H1 (cell line): Measurements from ENCODE around the gene ADGRL2. TPM values are rescaled to one million over a fixed set of nuclear protein-coding genes. Genes with fewer than 3 reads are reported as not detected.

Experiments
- CTCF ChIA-PET: fragments of 300-600 bp; sonication (Branson Sonifier 250); formaldehyde crosslinking; loops from one replicate; lab custom pipeline; 2021; ENCODE audit not compliant: partially characterized antibody; lab: Charles Lee
- POLR2A ChIA-PET: fragments of 300-600 bp; sonication (Branson Sonifier 250); formaldehyde crosslinking; loops from one replicate; lab custom pipeline; 2021; ENCODE audit warnings: inconsistent platforms; ENCODE audit not compliant: partially characterized antibody; lab: Charles Lee
- DNase-seq, 2 experiments: peaks; one replicate each; pipeline versions ENCODE4 v3.0.0 to v3.0.0-alpha.2; 2010 to 2022; ENCODE audit warnings: low spot score in 2 of 2, low read depth in 1 of 2, mixed read lengths in 1 of 2
- FAIRE-seq: peaks from 2 replicates; lab custom pipeline; 2011; peaks lifted over from hg19 to GRCh38; lab: Jason Lieb, UNC
- H2AFZ ChIP-seq: 2 replicates; pipeline ENCODE4 v1.8.1; 2012; ENCODE audit warnings: low read length, inconsistent platforms
- H2AK5ac ChIP-seq: 2 replicates; pipeline ENCODE4 v1.6.1; 2013; ENCODE audit warnings: low read depth, low read length
- H2BK120ac ChIP-seq: replicated peaks from 2 replicates; pipeline ENCODE3; 2013; ENCODE audit warnings: low read depth, low read length, inconsistent platforms
- H2BK12ac ChIP-seq: 2 replicates; pipeline ENCODE4 v1.6.1; 2013; ENCODE audit warnings: low read depth, low read length
- H2BK15ac ChIP-seq: 2 replicates; pipeline ENCODE4 v1.6.1; 2013; ENCODE audit warnings: low read length
- H2BK20ac ChIP-seq: 2 replicates; pipeline ENCODE4 v1.6.1; 2013; ENCODE audit warnings: low read length
- H2BK5ac ChIP-seq: 2 replicates; pipeline ENCODE4 v1.6.1; 2013; ENCODE audit warnings: low read depth, low read length
- H3K14ac ChIP-seq: 2 replicates; pipeline ENCODE4 v1.6.1; 2013; ENCODE audit warnings: inconsistent platforms; ENCODE audit not compliant: insufficient read length
- H3K18ac ChIP-seq: 2 replicates; pipeline ENCODE4 v1.6.1; 2013; ENCODE audit warnings: low read length; ENCODE audit errors: extremely low read depth
- H3K23ac ChIP-seq: 2 replicates; pipeline ENCODE4 v1.6.1; 2013; ENCODE audit warnings: inconsistent platforms; ENCODE audit not compliant: insufficient read length
- H3K23me2 ChIP-seq: 2 replicates; pipeline ENCODE4 v1.6.1; 2013; ENCODE audit warnings: low read depth, low read length
- H3K27ac ChIP-seq: 2 replicates; pipeline ENCODE4 v1.6.1; 2011; ENCODE audit warnings: low read depth, low read length, inconsistent platforms
- H3K27me3 ChIP-seq, 4 experiments: replicated peaks in 1 of 4; 1 replicate in 1 of 4; 2 replicates in 3 of 4; pipeline versions ENCODE4 v1.6.1 to v1.8.1; 2011 to 2013; ENCODE audit warnings: low read length in 3 of 4, mild to moderate bottlenecking in 3 of 4, inconsistent platforms in 2 of 4, mixed read lengths in 2 of 4, moderate library complexity in 1 of 4; ENCODE audit not compliant: control insufficient read depth in 3 of 4, insufficient read depth in 3 of 4; ENCODE audit errors: extremely low read depth in 1 of 4
- H3K36me3 ChIP-seq, 4 experiments: 2 replicates each; pipeline versions ENCODE4 v1.6.1 to v1.8.1; 2011 to 2013; ENCODE audit warnings: mild to moderate bottlenecking in 4 of 4, low read length in 3 of 4, moderate library complexity in 2 of 4, control low read depth in 1 of 4, inconsistent platforms in 1 of 4; ENCODE audit not compliant: insufficient read depth in 4 of 4, control insufficient read depth in 2 of 4
- H3K4ac ChIP-seq: replicated peaks from 2 replicates; pipeline ENCODE3; 2013; ENCODE audit warnings: low read length, low read depth, mixed read lengths, inconsistent platforms; ENCODE audit not compliant: insufficient read length
- H3K4me1 ChIP-seq, 4 experiments: replicated peaks in 1 of 4; 1 replicate in 1 of 4; 2 replicates in 3 of 4; pipeline versions ENCODE4 v1.6.1 to v1.8.1; 2011 to 2013; ENCODE audit warnings: low read length in 3 of 4, inconsistent platforms in 2 of 4, mixed read lengths in 1 of 4; ENCODE audit not compliant: insufficient read depth in 4 of 4, control insufficient read depth in 3 of 4
- H3K4me2 ChIP-seq, 2 experiments: 2 replicates each; pipeline versions ENCODE4 v1.6.1 to v1.8.1; 2011 to 2013; ENCODE audit warnings: low read depth in 2 of 2, low read length in 2 of 2, control low read depth in 1 of 2, inconsistent platforms in 1 of 2, mild to moderate bottlenecking in 1 of 2; ENCODE audit not compliant: insufficient read depth in 1 of 2
- H3K4me3 ChIP-seq, 4 experiments: fragments of 200-600, 300-600 bp in 1 of 4; sonication (generic), shearing (Covaris generic), sonication (Bioruptor Twin) in 1 of 4; 2 replicates each; pipeline versions ENCODE4 v1.5.1 to v1.8.1; 2011 to 2016; ENCODE audit warnings: low read length in 4 of 4, low read depth in 3 of 4, control low read depth in 2 of 4, inconsistent platforms in 2 of 4, mild to moderate bottlenecking in 2 of 4, mixed read lengths in 1 of 4, moderate library complexity in 1 of 4; ENCODE audit not compliant: insufficient read depth in 2 of 4; ENCODE audit errors: extremely low read depth in 1 of 4
- H3K56ac ChIP-seq: replicated peaks from 2 replicates; pipeline ENCODE3; 2013; ENCODE audit warnings: low read depth, mild to moderate bottlenecking, mixed read lengths, low read length, inconsistent platforms; ENCODE audit not compliant: insufficient read length
- H3K79me1 ChIP-seq: 2 replicates; pipeline ENCODE4 v1.6.1; 2013; ENCODE audit warnings: low read depth, low read length, control low read depth
- H3K79me2 ChIP-seq, 2 experiments: 2 replicates each; pipeline versions ENCODE4 v1.6.1 to v1.8.1; 2012 to 2013; ENCODE audit warnings: low read length in 2 of 2, mild to moderate bottlenecking in 2 of 2, inconsistent platforms in 1 of 2; ENCODE audit not compliant: insufficient read depth in 2 of 2, control insufficient read depth in 1 of 2
- H3K9ac ChIP-seq, 4 experiments: replicated peaks in 1 of 4; 1 replicate in 1 of 4; 2 replicates in 3 of 4; pipeline versions ENCODE4 v1.6.1 to v1.8.1; 2011 to 2013; ENCODE audit warnings: low read depth in 3 of 4, low read length in 3 of 4, control low read depth in 2 of 4, mild to moderate bottlenecking in 2 of 4, moderate library complexity in 2 of 4, inconsistent platforms in 1 of 4; ENCODE audit errors: extremely low read depth in 1 of 4
- H3K9me3 ChIP-seq, 2 experiments: 2 replicates each; pipeline versions ENCODE4 v1.6.1 to v1.8.1; 2012 to 2013; ENCODE audit warnings: mild to moderate bottlenecking in 2 of 2, moderate library complexity in 2 of 2, control low read depth in 1 of 2, inconsistent platforms in 1 of 2, low read depth in 1 of 2, low read length in 1 of 2, mixed read lengths in 1 of 2; ENCODE audit not compliant: insufficient read depth in 2 of 2
- H4K20me1 ChIP-seq, 2 experiments: replicated peaks in 1 of 2; 2 replicates each; pipeline versions ENCODE3 to v1.8.1; 2011 to 2013; ENCODE audit warnings: inconsistent platforms in 2 of 2, low read length in 2 of 2, mild to moderate bottlenecking in 1 of 2; ENCODE audit not compliant: insufficient read depth in 2 of 2, control insufficient read depth in 1 of 2
- H4K5ac ChIP-seq: 2 replicates; pipeline ENCODE4 v1.6.1; 2013; ENCODE audit warnings: low read length, low read depth, mixed read lengths, inconsistent platforms; ENCODE audit not compliant: insufficient read length
- H4K8ac ChIP-seq: 2 replicates; pipeline ENCODE4 v1.8.0; 2013; ENCODE audit warnings: mild to moderate bottlenecking, moderate library complexity, low read length, inconsistent platforms; ENCODE audit not compliant: insufficient read depth; ENCODE audit errors: extremely low read depth
- H4K91ac ChIP-seq: replicated peaks from 2 replicates; pipeline ENCODE3; 2013; ENCODE audit warnings: low read length, mixed read lengths, inconsistent platforms; ENCODE audit not compliant: insufficient read length
- BCL11A ChIP-seq, 2 experiments: IDR thresholded peaks; one replicate each; pipeline ENCODE4 v1.6.1; 2011; ENCODE audit warnings: low read depth in 2 of 2, low read length in 2 of 2, mild to moderate bottlenecking in 2 of 2
- BRCA1 ChIP-seq: IDR thresholded peaks from 2 replicates; pipeline ENCODE4 v1.6.1; 2012; ENCODE audit warnings: low read depth, low read length, improper control_type of control experiment
- CBX8 ChIP-seq: fragments of 300-800, 300-1000 bp; sonication (generic); IDR thresholded peaks from 2 replicates; pipeline ENCODE4 v1.7.1; 2016; ENCODE audit warnings: low read depth, low read length, borderline replicate concordance
- CTBP2 ChIP-seq: IDR thresholded peaks from 2 replicates; pipeline ENCODE4 v1.7.0; 2011; ENCODE audit warnings: borderline replicate concordance, mild to moderate bottlenecking, moderate library complexity, mixed read lengths, low read length; ENCODE audit not compliant: insufficient read depth, insufficient read length
- JUND ChIP-seq: IDR thresholded peaks from 2 replicates; pipeline ENCODE4 v1.6.1; 2011; ENCODE audit warnings: mild to moderate bottlenecking, improper control_type of control experiment, low read length
- NRF1 ChIP-seq: IDR thresholded peaks from 2 replicates; pipeline ENCODE4 v1.6.1; 2011; ENCODE audit warnings: mild to moderate bottlenecking, low read depth, low read length, improper control_type of control experiment
- PHF8 ChIP-seq: fragments of 200-600 bp; sonication (generic); conservative IDR thresholded peaks from 2 replicates; pipeline ENCODE4 v1.7.1; 2012; ENCODE audit warnings: low read depth, mild to moderate bottlenecking, inconsistent platforms, low read length, moderate library complexity
- RBBP5 ChIP-seq: IDR thresholded peaks from 2 replicates; pipeline ENCODE4 v1.7.1; 2012; ENCODE audit warnings: low read depth, mild to moderate bottlenecking, inconsistent platforms, low read length, moderate library complexity, borderline replicate concordance
- RFX5 ChIP-seq: IDR thresholded peaks from 2 replicates; pipeline ENCODE4 v1.6.1; 2011; ENCODE audit warnings: low read depth, low read length, improper control_type of control experiment, borderline replicate concordance
- SIRT6 ChIP-seq: IDR thresholded peaks from one replicate; pipeline ENCODE4 v1.7.1; 2012; ENCODE audit warnings: low read length, inconsistent platforms
- SIX5 ChIP-seq: IDR thresholded peaks from 2 replicates; pipeline ENCODE4 v1.6.1; 2011; ENCODE audit warnings: mild to moderate bottlenecking, low read depth, low read length
- SP1 ChIP-seq: IDR thresholded peaks from 2 replicates; pipeline ENCODE4 v1.6.1; 2011; ENCODE audit warnings: low read depth, low read length
- TAF7 ChIP-seq: optimal IDR thresholded peaks from 2 replicates; pipeline ENCODE3; 2011; ENCODE audit warnings: low read depth, mild to moderate bottlenecking, inconsistent platforms, low read length, moderate library complexity, borderline replicate concordance
- TBP ChIP-seq: IDR thresholded peaks from 2 replicates; pipeline ENCODE4 v1.6.1; 2011; ENCODE audit warnings: low read depth, low read length, improper control_type of control experiment
- WGBS, 2 experiments: shearing (Covaris generic) in 1 of 2; methylation state at CpG; one replicate each; pipeline versions ENCODE4 v1.1.6 to v1.1.7; 2013 to 2015; ENCODE audit warnings: low lambda C conversion rate in 2 of 2, mixed read lengths in 2 of 2, inconsistent platforms in 1 of 2, low coverage in 1 of 2, missing lambda C conversion rate in 1 of 2; ENCODE audit not compliant: insufficient replicate concordance in 2 of 2, insufficient coverage in 1 of 2, insufficient read length in 1 of 2; ENCODE audit errors: extremely low coverage in 1 of 2, missing lambda C conversion rate in 1 of 2; 5-methylcytosine and 5-hydroxymethylcytosine counted together
- polyA plus RNA-seq, 7 experiments: library from polyadenylated mRNA; depleted of rRNA in 3 of 7; stranded (reverse) in 5 of 7; unstranded in 2 of 7; fragments of >200 nt in 5 of 7; fragments of 200-250 nt in 2 of 7; gene quantifications; 1 replicate in 5 of 7; 2 replicates in 1 of 7; 4 replicates in 1 of 7; pipeline versions ENCODE4 v1.2.1 to v1.2.3, GENCODE V29; 2011 to 2013; ENCODE audit warnings: missing spikeins in 2 of 7, mixed read lengths in 2 of 7
- total RNA-seq: library from RNA; stranded (reverse); fragmentation: NEBNext Ultra II Directional; extraction: Animal tissue kit (Norgen Biotek cat#: 25700); gene quantifications from 2 replicates; pipeline ENCODE4 v1.2.1, GENCODE V29; 2021

Gene ADGRL2
- total and polyA plus RNA-seq, 2 of the 8 experiments (the other 6 are each of a cell fraction or from before 2014, with no cell fraction given), result 113 to 124 TPM

DNA sequence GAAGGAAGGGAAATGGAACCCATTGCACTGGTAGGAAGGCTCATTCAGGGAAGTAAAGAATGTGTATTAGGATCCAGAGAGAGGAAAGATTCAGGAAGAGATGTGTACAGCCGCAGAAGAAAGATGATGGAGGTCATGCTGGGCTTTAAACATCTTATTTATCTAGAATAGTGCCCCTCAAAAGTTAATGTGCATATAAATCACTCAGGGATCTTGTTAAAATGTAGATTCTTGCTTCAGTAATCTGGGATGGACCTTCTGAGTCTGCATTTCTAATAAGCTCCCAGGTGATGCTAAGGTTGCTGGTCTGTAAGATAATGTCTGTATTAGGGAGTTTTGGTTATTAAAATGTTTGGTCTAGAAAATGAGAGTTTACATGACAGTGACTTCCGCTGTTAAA lies 46.3 kb downstream of the ADGRL2 start:
- ChIA-PET CTCF (no interaction called here), POLR2A (no interaction called here)
- Histone ChIP-seq H4K20me1 (peaks cover 0 to 6% of the 10 kb centered on the region in 2 experiments), H2BK120ac (no peak overlapping the region), H3K9ac (no peak overlapping the region), H3K4me2 (no peak overlapping the region), H2BK20ac (no peak overlapping the region), H3K14ac (no peak overlapping the region), H2BK12ac (no peak overlapping the region), H3K27ac (no peak overlapping the region), H3K4me1 (peaks cover 0 to 12% (median 2%) of the 10 kb centered on the region in 4 experiments; a peak in 3 of 7 replicates), H3K4me3 (no peak overlapping the region), H2BK15ac (no peak overlapping the region), H2BK5ac (no peak overlapping the region), H2AK5ac (no peak overlapping the region), H3K56ac (no peak overlapping the region), H4K91ac (no peak overlapping the region), H3K18ac (no peak overlapping the region), H3K4ac (no peak overlapping the region), H4K8ac (no peak overlapping the region), H3K27me3 (no peaks in the 10 kb centered on the region), H3K23ac (no peak overlapping the region), H3K36me3 (peaks cover 0 to 33% (median 0%) of the 10 kb centered on the region in 4 experiments; a peak in 3 of 8 replicates), H3K23me2 (no peaks in the 10 kb centered on the region; the same call in 1 of the 2 replicates), H2AFZ (no peak overlapping the region), H3K79me2 (peaks cover 0 to 96% of the 10 kb centered on the region in 2 experiments; a peak in 2 of 4 replicates), H3K9me3 (no peaks in the 10 kb centered on the region), H4K5ac (no peak overlapping the region), H3K79me1 (no peaks in the 10 kb centered on the region)
- DNase-seq (no peak), FAIRE-seq (no peak)
- 85% methylated on average over 2 of the region's 2 CpGs; no CpG with 5 or more reads in 1 of the 2 experiments for WGBS, 2 experiments
- TF ChIP-seq CTBP2, result no peak
- no peak for TF ChIP-seq RBBP5
- no peak for TF ChIP-seq PHF8
- no peak for TF ChIP-seq JUND
- TF ChIP-seq SIRT6, result no peak
- no peak for TF ChIP-seq SP1
- TF ChIP-seq NRF1, result no peak
- no peak for TF ChIP-seq BCL11A (IDR thresholded peaks at IDR 0.05; ENCODE audit: low read depth in 2 of 2, low read length in 2 of 2)
- TF ChIP-seq SIX5, result no peak
- TF ChIP-seq BRCA1, result no peak
- TF ChIP-seq TAF7, result no peak
- TF ChIP-seq TBP, result no peak
- TF ChIP-seq RFX5, result no peak
- no peak for TF ChIP-seq CBX8
